ENCODE data around the gene ACADVL. TPM values are rescaled to one million over a fixed set of nuclear protein-coding genes. Genes with fewer than 3 reads are reported as not detected.

The ACADVL gene
- polyA plus RNA-seq, 1 of the 3 experiments (the other 2 are of a cell fraction), result 635 TPM

- TF ChIP-seq ZBTB33 (IDR thresholded peaks at IDR 0.05; ENCODE audit: borderline replicate concordance, low read depth) (no peak), MEF2A (IDR thresholded peaks at IDR 0.05; ENCODE audit: borderline replicate concordance, low read depth) (no peak), PBX3 (IDR thresholded peaks at IDR 0.05) (peak; percentile 53), IRF3 (IDR thresholded peaks at IDR 0.05; ENCODE audit: low read depth, low read length) (peak; percentile 47; the same call in 1 of the 2 replicates)
These were observed 5.2 kb upstream of the ACADVL start (continued) for GRCh38 chr17:7214300-7215135.

- H3K9me2 ChIP-seq, result no peaks in the 10 kb centered on the region
- H3K4me2 ChIP-seq, result peak overlapping the region; percentile 97
- no peaks in the 10 kb centered on the region for H3K27me3 ChIP-seq (ENCODE audit: insufficient read depth)
- H3K9me3 ChIP-seq, result no peaks in the 10 kb centered on the region
- no peak overlapping the region for H2AFZ ChIP-seq (ENCODE audit: low read depth)
- peak overlapping the region; percentile 88 to 96 for H3K27ac ChIP-seq (ENCODE audit: low read depth in 2 of 2, low read length in 1 of 2)
- peak overlapping the region; percentile 56 to 64 for H3K4me3 ChIP-seq (ENCODE audit: low read depth in 2 of 2, low read length in 1 of 2)
- H3K36me3 ChIP-seq (replicated peaks in 1 of 2; ENCODE audit: control insufficient read depth in 1 of 2, insufficient read depth in 2 of 2, low read length in 1 of 2), result no peaks in the 10 kb centered on the region
- TF ChIP-seq MXI1 (IDR thresholded peaks at IDR 0.05; ENCODE audit: low read depth, low read length) (no peak; the same call in 1 of the 2 replicates), YY1 (IDR thresholded peaks at IDR 0.05; ENCODE audit: low read depth) (no peak), FOXJ3 (CRISPR knock-in tag; IDR thresholded peaks at IDR 0.05) (no peak), TAF1 (IDR thresholded peaks at IDR 0.05; ENCODE audit: borderline replicate concordance, low read depth, low read length) (no peak), ELF1 (IDR thresholded peaks at IDR 0.05) (no peak), REST (IDR thresholded peaks at IDR 0.05; ENCODE audit: low read depth, low read length) (no peak)
- DNase-seq, result no peak
- 11% methylated on average over 9 of the region's 9 CpGs for WGBS (ENCODE audit: low lambda C conversion rate)
- H3K9ac ChIP-seq, result peak overlapping the region; percentile 58; the same call in 1 of the 2 replicates
- peaks cover 28% of the 10 kb centered on the region for H4K20me1 ChIP-seq (ENCODE audit: insufficient read depth)
- H3K4me1 ChIP-seq (ENCODE audit: control insufficient read depth in 1 of 2, insufficient read depth in 2 of 2, low read depth in 1 of 2, low read length in 1 of 2), result peaks cover 26 to 55% of the 10 kb centered on the region in 2 experiments; a peak in 3 of 4 replicates
- POLR2A ChIA-PET, result interaction anchor here (0.9 to 1.7 kb wide), 6 partner anchors 9 to 202 kb away, joined by 3 to 6 read pairs (median 5); partner anchors contain the start of genes DVL2, GABARAP, PHF23 and RNASEK
- CTCF ChIA-PET, result interaction anchor here (1.0 to 3.7 kb wide), 10 partner anchors 8 to 170 kb away, joined by 3 to 37 read pairs (median 6); partner anchors contain the start of genes DVL2 and GABARAP
- peaks cover 41% of the 10 kb centered on the region for H3F3A ChIP-seq (replicated peaks; ENCODE audit: insufficient read depth)
- peaks cover 54% of the 10 kb centered on the region for H3K79me2 ChIP-seq (ENCODE audit: insufficient read depth)
These were observed 4.6 kb upstream of the ACADVL start for GRCh38 chr17:7215136-7215638.
